ENCODE results near the gene INS.

Gene INS

GRCh38 chr11:2203440-2204259, 42.6 kb upstream of the INS start:
- WGBS: 88% methylated on average over 23 of the region's 23 CpGs
- H3K4me1 ChIP-seq (ENCODE audit: insufficient read depth, low read length): no peaks in the 10 kb centered on the region
- no peaks in the 10 kb centered on the region for H3K27me3 ChIP-seq (ENCODE audit: insufficient read depth, low read length)
- no peak overlapping the region for H3K4me3 ChIP-seq (ENCODE audit: low read length)
- H3K27ac ChIP-seq (ENCODE audit: low read depth, low read length): no peak overlapping the region
- H3K9me3 ChIP-seq (ENCODE audit: insufficient read depth, low read depth, low read length): no peaks in the 10 kb centered on the region
- H3K36me3 ChIP-seq (ENCODE audit: insufficient read depth, low read length): no peaks in the 10 kb centered on the region
- H3K9ac ChIP-seq (ENCODE audit: low read depth, low read length): no peak overlapping the region

DNA sequence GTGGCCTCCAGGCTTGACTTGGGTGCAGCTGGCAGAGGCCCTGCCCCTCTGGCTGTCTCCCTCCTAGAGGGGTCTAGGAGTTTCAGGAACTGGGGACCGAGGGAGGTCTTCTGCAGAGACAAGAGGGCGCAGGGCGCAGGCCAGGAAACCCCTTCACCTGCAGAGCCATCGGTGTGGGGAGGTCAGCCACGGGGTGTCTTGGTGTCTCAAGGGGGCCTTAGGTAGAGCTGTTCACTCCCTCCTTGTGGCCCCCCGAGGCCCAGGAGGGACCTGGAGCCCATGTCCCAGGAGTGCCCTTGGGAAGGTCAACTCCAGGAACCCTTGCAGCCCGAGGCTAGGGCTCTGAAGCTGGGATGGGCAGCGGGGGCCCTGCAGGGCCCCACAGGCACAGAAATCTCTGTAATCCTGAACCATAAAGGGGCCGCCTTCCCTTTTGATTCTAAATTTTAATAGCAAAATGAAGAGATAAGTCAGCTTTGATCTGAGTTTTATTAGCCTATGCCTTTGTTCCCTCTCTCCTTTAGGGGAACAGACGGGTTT, 42.0 kb upstream of the INS start:
- Histone ChIP-seq H3K27ac (ENCODE audit: low read depth, low read length) (no peak overlapping the region), H3K4me1 (ENCODE audit: insufficient read depth, low read length) (no peaks in the 10 kb centered on the region), H3K27me3 (ENCODE audit: insufficient read depth, low read length) (no peaks in the 10 kb centered on the region), H3K4me3 (ENCODE audit: low read length) (no peak overlapping the region), H3K9ac (ENCODE audit: low read depth, low read length) (no peak overlapping the region), H3K9me3 (ENCODE audit: insufficient read depth, low read depth, low read length) (no peaks in the 10 kb centered on the region), H3K36me3 (ENCODE audit: insufficient read depth, low read length) (no peaks in the 10 kb centered on the region)
- WGBS: 90% methylated on average over 10 of the region's 10 CpGs

GRCh38 chr11:2202071-2202899, 41.3 kb upstream of the INS start:
- WGBS: 88% methylated on average over 25 of the region's 29 CpGs
- Histone ChIP-seq H3K27me3 (ENCODE audit: insufficient read depth, low read length) (no peaks in the 10 kb centered on the region), H3K9ac (ENCODE audit: low read depth, low read length) (no peak overlapping the region), H3K9me3 (ENCODE audit: insufficient read depth, low read depth, low read length) (no peaks in the 10 kb centered on the region), H3K27ac (ENCODE audit: low read depth, low read length) (no peak overlapping the region), H3K36me3 (ENCODE audit: insufficient read depth, low read length) (no peaks in the 10 kb centered on the region), H3K4me1 (ENCODE audit: insufficient read depth, low read length) (no peaks in the 10 kb centered on the region), H3K4me3 (ENCODE audit: low read length) (no peak overlapping the region)

GRCh38 chr11:2201542-2201941, 40.5 kb upstream of the INS start:
- H3K9me3 ChIP-seq (ENCODE audit: insufficient read depth, low read depth, low read length): no peaks in the 10 kb centered on the region
- no peaks in the 10 kb centered on the region for H3K4me1 ChIP-seq (ENCODE audit: insufficient read depth, low read length)
- H3K9ac ChIP-seq (ENCODE audit: low read depth, low read length): no peak overlapping the region
- H3K36me3 ChIP-seq (ENCODE audit: insufficient read depth, low read length): no peaks in the 10 kb centered on the region
- peaks cover 6% of the 10 kb centered on the region; the same call in 1 of the 2 replicates for H3K27me3 ChIP-seq (ENCODE audit: insufficient read depth, low read length)
- H3K27ac ChIP-seq (ENCODE audit: low read depth, low read length): no peak overlapping the region
- H3K4me3 ChIP-seq (ENCODE audit: low read length): no peak overlapping the region
- WGBS: 100% methylated on average over 2 of the region's 2 CpGs

DNA sequence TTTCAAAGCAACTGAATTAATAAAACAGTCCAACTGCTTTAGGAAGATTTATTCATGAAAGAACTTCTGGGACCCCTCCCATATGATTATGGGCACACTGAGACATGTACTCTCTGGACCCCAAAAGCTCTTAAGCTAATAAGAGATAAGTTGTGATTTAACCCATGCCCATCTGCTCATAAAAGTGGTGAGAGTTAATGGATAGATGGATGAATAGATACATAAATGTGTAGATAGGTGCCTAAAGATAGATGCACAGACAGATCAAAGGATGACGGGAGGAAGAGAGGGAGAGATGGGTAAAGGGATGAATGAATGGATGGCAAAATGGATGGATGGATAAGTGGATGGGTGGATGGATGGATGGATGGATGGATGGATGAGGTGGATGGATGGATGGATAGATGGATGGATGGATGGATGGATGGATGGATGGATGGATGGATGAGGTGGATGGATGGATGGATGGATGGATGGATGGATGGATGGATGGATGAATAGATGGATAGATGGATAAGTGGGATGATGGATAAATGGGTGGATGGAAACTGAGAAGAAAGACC, 40.0 kb upstream of the INS start:
- H3K36me3 ChIP-seq (ENCODE audit: insufficient read depth, low read length): no peaks in the 10 kb centered on the region
- peaks cover 7% of the 10 kb centered on the region; the same call in 1 of the 2 replicates for H3K27me3 ChIP-seq (ENCODE audit: insufficient read depth, low read length)
- no peak overlapping the region for H3K27ac ChIP-seq (ENCODE audit: low read depth, low read length)
- WGBS: 96% methylated on average over 1 of the region's 1 CpG
- no peak overlapping the region for H3K9ac ChIP-seq (ENCODE audit: low read depth, low read length)
- no peaks in the 10 kb centered on the region for H3K4me1 ChIP-seq (ENCODE audit: insufficient read depth, low read length)
- H3K9me3 ChIP-seq (ENCODE audit: insufficient read depth, low read depth, low read length): no peaks in the 10 kb centered on the region
- no peak overlapping the region for H3K4me3 ChIP-seq (ENCODE audit: low read length)

DNA sequence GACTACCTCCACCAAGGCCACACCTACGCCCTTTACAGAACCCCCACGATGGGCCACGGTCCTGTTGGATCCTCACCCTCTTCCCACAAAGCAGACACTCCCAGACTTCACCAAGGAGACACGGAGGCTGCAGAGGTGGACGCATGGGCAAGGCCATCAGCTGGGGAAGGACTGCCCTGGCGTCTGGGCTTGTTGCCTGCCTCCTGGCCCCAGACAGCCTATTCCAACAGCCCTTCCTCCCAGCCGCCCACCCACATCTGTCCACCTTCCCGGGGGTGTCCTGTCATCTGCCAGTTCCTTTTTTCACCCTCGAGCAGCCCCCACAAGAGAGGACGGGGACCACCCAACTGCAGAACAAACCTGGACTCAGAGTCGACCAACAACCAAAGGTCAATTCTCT, 39.5 kb upstream of the INS start:
- Histone ChIP-seq H3K4me3 (ENCODE audit: low read length) (no peak overlapping the region), H3K36me3 (ENCODE audit: insufficient read depth, low read length) (no peaks in the 10 kb centered on the region), H3K9me3 (ENCODE audit: insufficient read depth, low read depth, low read length) (no peaks in the 10 kb centered on the region), H3K27ac (ENCODE audit: low read depth, low read length) (no peak overlapping the region), H3K27me3 (ENCODE audit: insufficient read depth, low read length) (peaks cover 7% of the 10 kb centered on the region; the same call in 1 of the 2 replicates), H3K4me1 (ENCODE audit: insufficient read depth, low read length) (no peaks in the 10 kb centered on the region), H3K9ac (ENCODE audit: low read depth, low read length) (no peak overlapping the region)
- 94% methylated on average over 11 of the region's 11 CpGs for WGBS

DNA sequence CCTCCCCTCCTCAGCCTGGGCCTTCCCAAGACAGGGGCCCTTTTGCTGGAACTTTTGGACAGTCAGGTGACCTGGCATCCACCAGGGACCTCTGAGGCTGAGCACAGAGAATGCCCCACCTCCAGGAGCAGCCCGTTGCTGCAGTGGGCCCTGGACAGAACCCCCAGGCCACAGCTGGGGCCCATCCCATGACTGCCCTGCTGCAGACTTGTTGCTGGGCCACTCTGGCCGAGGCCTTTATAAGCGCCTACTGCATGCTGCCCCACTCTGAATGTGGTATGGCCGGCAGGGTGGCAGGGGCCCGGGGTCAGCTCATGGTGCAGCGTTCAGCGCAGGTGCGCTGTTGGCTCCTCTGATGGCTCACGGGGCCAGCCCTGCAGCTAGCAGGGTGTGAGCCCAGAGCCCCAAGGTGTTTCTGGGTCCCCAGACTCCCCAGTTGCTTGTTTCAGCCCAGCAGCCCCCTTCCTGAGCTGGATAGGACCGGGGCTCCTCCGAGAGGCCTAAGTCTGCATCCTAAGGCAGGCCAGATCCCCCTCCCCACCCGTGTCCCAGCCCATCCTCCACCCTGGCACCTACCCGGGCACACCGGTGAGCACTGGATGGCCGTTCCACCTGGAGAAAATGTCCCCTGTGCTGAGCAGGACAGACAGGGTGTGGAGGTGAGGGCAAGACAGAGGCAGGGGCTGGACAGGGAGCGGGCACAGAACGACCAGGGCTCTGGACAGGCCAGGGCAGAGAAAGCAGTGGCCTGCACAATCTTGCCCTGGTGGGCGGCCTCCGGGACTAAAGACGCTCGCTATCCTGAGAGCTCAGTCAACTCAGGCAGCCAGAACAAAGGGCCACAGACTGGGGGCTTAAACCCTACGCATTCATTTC, 38.7 kb upstream of the INS start:
- no peaks in the 10 kb centered on the region for H3K9me3 ChIP-seq (ENCODE audit: insufficient read depth, low read depth, low read length)
- peaks cover 7% of the 10 kb centered on the region; the same call in 1 of the 2 replicates for H3K27me3 ChIP-seq (ENCODE audit: insufficient read depth, low read length)
- 93% methylated on average over 22 of the region's 22 CpGs for WGBS

DNA sequence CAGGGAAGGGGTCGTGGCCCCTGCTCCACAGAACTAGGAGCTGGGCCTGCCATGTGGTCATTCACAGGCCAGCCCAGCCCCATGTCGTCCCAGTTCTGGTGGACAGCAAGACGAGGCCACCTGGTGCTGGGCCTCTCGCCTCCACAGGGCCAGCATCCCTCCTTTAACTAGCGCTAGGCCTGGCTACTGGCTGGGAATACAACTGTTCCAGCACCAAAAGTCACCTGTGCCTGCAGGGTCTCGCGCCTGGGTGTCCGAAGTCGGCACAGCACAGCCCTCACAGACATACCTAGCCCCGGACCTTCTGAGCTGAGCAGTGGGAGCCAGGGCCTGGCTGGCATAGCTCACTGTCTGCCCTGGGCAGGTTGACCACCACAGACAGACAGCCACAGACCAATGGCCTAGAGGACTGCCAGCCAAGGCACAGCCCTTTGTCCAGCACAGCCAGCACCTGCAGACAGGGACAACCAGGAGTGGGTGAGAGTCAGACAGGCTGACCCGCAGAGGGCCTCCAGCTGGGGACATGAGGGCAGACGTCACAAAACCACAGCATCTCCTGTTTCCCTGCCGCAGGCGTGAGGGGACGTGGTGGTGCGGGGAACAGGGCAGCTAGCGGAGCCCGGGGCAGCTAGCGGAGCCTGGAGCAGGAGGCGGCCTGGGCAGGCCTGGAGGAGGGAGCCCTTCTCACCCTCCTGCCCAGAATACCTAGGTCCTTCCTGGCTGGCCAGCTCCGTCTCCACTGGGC, 37.8 kb upstream of the INS start:
- 89% methylated on average over 21 of the region's 21 CpGs for WGBS
- H3K4me1 ChIP-seq (ENCODE audit: insufficient read depth, low read length): no peaks in the 10 kb centered on the region

More for the DNA sequence above, 38.7 kb upstream of the INS start:
- Histone ChIP-seq H3K27ac (ENCODE audit: low read depth, low read length) (no peak overlapping the region), H3K9ac (ENCODE audit: low read depth, low read length) (no peak overlapping the region), H3K36me3 (ENCODE audit: insufficient read depth, low read length) (no peaks in the 10 kb centered on the region), H3K4me3 (ENCODE audit: low read length) (no peak overlapping the region), H3K4me1 (ENCODE audit: insufficient read depth, low read length) (no peaks in the 10 kb centered on the region)

GRCh38 chr11:2197771-2198520, 36.9 kb upstream of the INS start:
- H3K36me3 ChIP-seq (ENCODE audit: insufficient read depth, low read length): no peaks in the 10 kb centered on the region
- H3K4me1 ChIP-seq (ENCODE audit: insufficient read depth, low read length): no peaks in the 10 kb centered on the region
- 95% methylated on average over 28 of the region's 28 CpGs for WGBS
- no peak overlapping the region for H3K27ac ChIP-seq (ENCODE audit: low read depth, low read length)
- H3K9ac ChIP-seq (ENCODE audit: low read depth, low read length): no peak overlapping the region
- no peak overlapping the region for H3K4me3 ChIP-seq (ENCODE audit: low read length)
- H3K27me3 ChIP-seq (ENCODE audit: insufficient read depth, low read length): peaks cover 7% of the 10 kb centered on the region; the same call in 1 of the 2 replicates
- no peaks in the 10 kb centered on the region for H3K9me3 ChIP-seq (ENCODE audit: insufficient read depth, low read depth, low read length)

More for the DNA sequence above, 37.8 kb upstream of the INS start:
- no peaks in the 10 kb centered on the region for H3K9me3 ChIP-seq (ENCODE audit: insufficient read depth, low read depth, low read length)
- no peak overlapping the region for H3K4me3 ChIP-seq (ENCODE audit: low read length)
- H3K36me3 ChIP-seq (ENCODE audit: insufficient read depth, low read length): no peaks in the 10 kb centered on the region
- H3K27ac ChIP-seq (ENCODE audit: low read depth, low read length): no peak overlapping the region
- no peak overlapping the region for H3K9ac ChIP-seq (ENCODE audit: low read depth, low read length)
- H3K27me3 ChIP-seq (ENCODE audit: insufficient read depth, low read length): peaks cover 7% of the 10 kb centered on the region; the same call in 1 of the 2 replicates
